ENCODE results near the gene P2RY6.

GRCh38 chr11:73236854-73237253 lies 35.3 kb upstream of the P2RY6 start:
- peak; percentile 52 for TF ChIP-seq CTCF (IDR thresholded peaks at IDR 0.05; ENCODE audit: poor library complexity)
- no peak for TF ChIP-seq EZH2phosphoT487 (IDR thresholded peaks at IDR 0.05; ENCODE audit: low read depth, severe bottlenecking, unreplicated experiment)
- TF ChIP-seq EZH2 (IDR thresholded peaks at IDR 0.05; ENCODE audit: borderline replicate concordance), result no peak
